NB4 (cell line): Measurements from ENCODE around the gene LMAN2.

ENCODE experiments used
- DNase-seq: peaks from one replicate; pipeline ENCODE4 v3.0.0; 2010; ENCODE audit warnings: low read depth
- H3K4me3 ChIP-seq: one replicate; pipeline ENCODE4 v1.5.1; 2011; ENCODE audit warnings: mild to moderate bottlenecking, low read depth, low read length, moderate library complexity
- MYC ChIP-seq: IDR thresholded peaks from 2 replicates; pipeline ENCODE4 v1.6.1; 2011; ENCODE audit warnings: low read depth, low read length
- POLR2A ChIP-seq: IDR thresholded peaks from 2 replicates; pipeline ENCODE4 v1.6.1; 2011; ENCODE audit warnings: mild to moderate bottlenecking; ENCODE audit not compliant: insufficient read length; ENCODE audit errors: extremely low read depth
- TF ChIP-seq, protein P1 (sequence below): IDR thresholded peaks from 2 replicates; pipeline ENCODE4 v1.6.1; 2011; ENCODE audit warnings: low read depth, low read length
- TF ChIP-seq, protein P2 (sequence below): IDR thresholded peaks from one replicate; pipeline ENCODE4 v1.5.1; 2012; ENCODE audit warnings: low read depth, low read length

Gene LMAN2

DNA sequence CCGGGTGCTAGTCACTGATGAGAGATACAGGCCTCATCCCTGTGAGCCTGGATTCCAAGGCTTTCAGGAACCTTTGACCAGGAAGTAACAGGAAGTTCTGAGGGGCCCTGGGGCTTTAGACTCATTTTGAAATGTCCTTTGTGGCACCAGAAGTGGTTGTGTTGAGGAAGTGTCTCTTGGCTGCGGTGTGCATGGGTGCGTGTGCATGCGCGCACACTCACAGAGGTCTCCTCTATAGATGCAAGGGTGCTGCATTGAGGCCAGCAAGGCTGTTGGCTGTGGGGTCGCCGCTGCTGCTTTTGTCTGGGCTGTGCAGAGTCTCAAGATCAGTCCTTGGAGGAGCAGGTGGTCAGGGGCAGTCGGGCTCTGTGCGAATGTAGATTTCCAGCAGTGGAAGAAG, 55.5 kb downstream of the LMAN2 start:
- DNase-seq = peak; percentile 43
- TF ChIP-seq, protein P1, sequence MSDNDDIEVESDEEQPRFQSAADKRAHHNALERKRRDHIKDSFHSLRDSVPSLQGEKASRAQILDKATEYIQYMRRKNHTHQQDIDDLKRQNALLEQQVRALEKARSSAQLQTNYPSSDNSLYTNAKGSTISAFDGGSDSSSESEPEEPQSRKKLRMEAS = no peak
- TF ChIP-seq, protein P2, sequence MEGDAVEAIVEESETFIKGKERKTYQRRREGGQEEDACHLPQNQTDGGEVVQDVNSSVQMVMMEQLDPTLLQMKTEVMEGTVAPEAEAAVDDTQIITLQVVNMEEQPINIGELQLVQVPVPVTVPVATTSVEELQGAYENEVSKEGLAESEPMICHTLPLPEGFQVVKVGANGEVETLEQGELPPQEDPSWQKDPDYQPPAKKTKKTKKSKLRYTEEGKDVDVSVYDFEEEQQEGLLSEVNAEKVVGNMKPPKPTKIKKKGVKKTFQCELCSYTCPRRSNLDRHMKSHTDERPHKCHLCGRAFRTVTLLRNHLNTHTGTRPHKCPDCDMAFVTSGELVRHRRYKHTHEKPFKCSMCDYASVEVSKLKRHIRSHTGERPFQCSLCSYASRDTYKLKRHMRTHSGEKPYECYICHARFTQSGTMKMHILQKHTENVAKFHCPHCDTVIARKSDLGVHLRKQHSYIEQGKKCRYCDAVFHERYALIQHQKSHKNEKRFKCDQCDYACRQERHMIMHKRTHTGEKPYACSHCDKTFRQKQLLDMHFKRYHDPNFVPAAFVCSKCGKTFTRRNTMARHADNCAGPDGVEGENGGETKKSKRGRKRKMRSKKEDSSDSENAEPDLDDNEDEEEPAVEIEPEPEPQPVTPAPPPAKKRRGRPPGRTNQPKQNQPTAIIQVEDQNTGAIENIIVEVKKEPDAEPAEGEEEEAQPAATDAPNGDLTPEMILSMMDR = no peak
- no peak for TF ChIP-seq POLR2A

DNA sequence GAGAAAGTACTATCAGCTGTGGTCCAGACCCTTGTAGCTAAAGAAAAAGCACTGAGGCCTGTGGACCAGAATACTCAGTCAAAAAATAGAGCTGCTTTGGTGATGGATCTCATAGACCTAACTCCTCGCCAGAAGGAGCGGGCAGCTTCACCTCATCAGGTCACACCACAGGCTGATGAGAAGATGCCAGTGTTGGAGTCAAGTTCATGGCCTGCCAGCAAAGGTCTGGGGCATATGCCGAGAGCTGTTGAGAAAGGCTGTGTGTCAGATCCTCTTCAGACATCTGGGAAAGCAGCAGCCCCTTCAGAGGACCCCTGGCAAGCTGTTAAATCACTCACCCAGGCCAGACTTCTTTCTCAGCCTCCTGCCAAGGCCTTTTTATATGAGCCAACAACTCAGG, 56.8 kb downstream of the LMAN2 start:
- DNase-seq = no peak
- TF ChIP-seq, protein P1 = no peak
- TF ChIP-seq MYC (no peak), POLR2A (no peak)
- TF ChIP-seq, protein P2 = no peak
- no peak overlapping the region for H3K4me3 ChIP-seq

More for the DNA sequence above, 55.5 kb downstream of the LMAN2 start:
- no peak overlapping the region for H3K4me3 ChIP-seq

DNA sequence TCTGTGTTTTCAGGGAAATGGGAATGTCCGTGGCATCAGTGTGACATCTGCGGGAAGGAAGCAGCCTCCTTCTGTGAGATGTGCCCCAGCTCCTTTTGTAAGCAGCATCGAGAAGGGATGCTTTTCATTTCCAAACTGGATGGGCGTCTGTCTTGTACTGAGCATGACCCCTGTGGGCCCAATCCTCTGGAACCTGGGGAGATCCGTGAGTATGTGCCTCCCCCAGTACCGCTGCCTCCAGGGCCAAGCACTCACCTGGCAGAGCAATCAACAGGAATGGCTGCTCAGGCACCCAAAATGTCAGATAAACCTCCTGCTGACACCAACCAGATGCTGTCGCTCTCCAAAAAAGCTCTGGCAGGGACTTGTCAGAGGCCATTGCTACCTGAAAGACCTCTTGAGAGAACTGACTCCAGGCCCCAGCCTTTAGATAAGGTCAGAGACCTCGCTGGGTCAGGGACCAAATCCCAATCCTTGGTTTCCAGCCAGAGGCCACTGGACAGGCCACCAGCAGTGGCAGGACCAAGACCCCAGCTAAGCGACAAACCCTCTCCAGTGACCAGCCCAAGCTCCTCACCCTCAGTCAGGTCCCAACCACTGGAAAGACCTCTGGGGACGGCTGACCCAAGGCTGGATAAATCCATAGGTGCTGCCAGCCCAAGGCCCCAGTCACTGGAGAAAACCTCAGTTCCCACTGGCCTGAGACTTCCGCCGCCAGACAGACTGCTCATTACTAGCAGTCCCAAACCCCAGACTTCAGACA, 57.5 kb downstream of the LMAN2 start:
- DNase-seq = no peak
- TF ChIP-seq, protein P1 = no peak
- TF ChIP-seq MYC (no peak), POLR2A (no peak)
- TF ChIP-seq, protein P2 = no peak
- H3K4me3 ChIP-seq = no peak overlapping the region

DNA sequence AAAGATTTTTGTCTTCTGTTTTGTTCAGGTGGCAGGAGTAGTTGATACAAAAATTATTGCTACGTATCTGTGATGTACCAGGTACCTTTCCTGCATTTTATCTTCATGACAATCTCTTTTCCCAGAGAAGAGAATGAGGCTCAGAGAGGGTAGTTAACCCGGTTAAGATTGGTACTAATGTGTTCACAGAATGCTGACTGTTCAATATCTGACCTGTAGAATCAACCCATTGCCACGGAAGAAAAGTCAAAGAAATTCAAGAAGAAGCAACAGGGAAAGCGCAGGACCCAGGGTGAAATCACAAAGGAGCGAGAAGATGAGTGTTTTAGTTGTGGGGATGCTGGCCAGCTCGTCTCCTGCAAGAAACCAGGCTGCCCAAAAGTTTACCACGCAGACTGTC, 59.7 kb downstream of the LMAN2 start:
- TF ChIP-seq POLR2A (no peak), MYC (no peak)
- TF ChIP-seq, protein P1 = no peak
- TF ChIP-seq, protein P2 = no peak
- no peak overlapping the region for H3K4me3 ChIP-seq
- DNase-seq = no peak

DNA sequence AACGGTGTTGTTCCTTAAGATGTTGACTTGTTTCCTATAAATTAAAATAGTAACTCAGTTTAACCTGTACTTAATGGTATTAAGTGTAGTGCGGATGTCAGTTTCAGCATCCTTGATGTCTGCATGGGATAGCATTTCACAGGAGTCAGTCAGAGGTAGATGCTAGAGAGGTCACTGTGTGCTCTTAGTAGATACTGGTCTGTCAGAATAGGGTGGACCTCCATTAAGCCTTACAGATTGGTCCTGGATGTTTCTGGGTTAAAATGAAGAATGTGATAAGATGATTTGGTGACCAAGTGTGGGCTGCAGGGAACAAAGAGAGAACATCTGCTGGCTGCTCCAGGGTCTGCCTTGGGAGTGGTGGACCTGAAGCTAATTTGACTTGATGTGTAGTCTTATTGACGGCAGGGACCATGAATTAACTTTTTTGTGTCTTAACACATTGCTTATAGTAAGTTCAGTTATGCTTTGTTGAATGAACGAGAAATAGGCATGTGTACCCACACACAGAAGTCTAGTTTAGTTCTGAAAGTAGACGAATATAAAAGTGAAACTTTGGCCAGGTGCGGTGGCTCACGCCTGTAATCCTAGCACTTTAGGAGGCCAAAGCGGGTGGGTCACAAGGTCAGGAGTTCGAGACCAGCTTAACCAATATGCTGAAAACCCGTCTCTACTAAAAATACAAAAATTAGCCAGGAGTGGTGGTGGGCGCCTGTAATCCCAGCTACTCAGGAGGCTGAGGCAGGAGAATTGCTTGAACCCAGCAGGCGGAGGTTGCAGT, 60.5 kb downstream of the LMAN2 start:
- H3K4me3 ChIP-seq = no peak overlapping the region
- no peak for TF ChIP-seq MYC
- TF ChIP-seq POLR2A = no peak
- TF ChIP-seq, protein P2 = no peak
- no peak for DNase-seq

DNA sequence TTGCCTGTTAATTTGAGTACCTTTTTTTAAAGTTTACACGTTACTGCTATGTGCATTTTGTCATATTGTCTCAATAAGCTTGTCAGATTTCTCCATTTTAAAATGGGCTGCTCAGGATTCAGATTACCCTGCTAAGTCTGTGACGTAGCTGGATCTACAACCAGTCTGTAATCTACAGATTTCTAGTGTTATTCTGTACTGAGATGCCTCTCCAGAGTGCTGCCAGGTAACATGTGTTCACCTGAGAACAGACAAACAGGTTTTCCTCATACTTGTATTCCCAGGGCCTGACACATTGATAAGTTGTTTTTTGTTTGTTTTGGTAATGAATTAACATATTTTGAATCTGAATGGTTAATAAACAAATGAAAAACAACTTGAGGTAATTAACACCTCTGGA, 63.3 kb downstream of the LMAN2 start:
- TF ChIP-seq MYC (no peak), POLR2A (no peak)
- TF ChIP-seq, protein P2 = no peak
- TF ChIP-seq, protein P1 = no peak
- no peak for DNase-seq

More for the DNA sequence above, 63.3 kb downstream of the LMAN2 start:
- H3K4me3 ChIP-seq = no peak overlapping the region
